NCI-H748 (cell line): ENCODE results near the gene TEX264.
A peak's percentile ranks its signal among the peaks of the same experiment; 100 is the strongest.
"Not testable (repeated sequence)": the region's sequence is repeated elsewhere in the genome, so short reads cannot be mapped to it uniquely, and the experiment has no call there.

Experiments
- DNase-seq: peaks from one replicate; lab custom pipeline; 2025; ENCODE audit not compliant: unreplicated experiment; lab: John Stamatoyannopoulos, UW

Gene TEX264

GRCh38 chr3:51670823-51671733 is at the start of gene TEX264:
Gene TEX264 (plus strand): TSS chr3:51671252. CDS start chr3:51674305, 3,053 bp downstream.
- DNase-seq: peak; percentile 89

GRCh38 chr3:51622413-51622812 is 48.6 kb upstream of the TEX264 start:
- DNase-seq: no peak

- DNase-seq: no peak
Measured at GRCh38 chr3:51622868-51623267, 48.2 kb upstream of the TEX264 start.

GRCh38 chr3:51630513-51630912 is 40.5 kb upstream of the TEX264 start:
- no peak for DNase-seq

- DNase-seq: no peak
Measured at GRCh38 chr3:51637144-51637940, 33.7 kb upstream of the TEX264 start.

GRCh38 chr3:51637941-51638471 is 33.0 kb upstream of the TEX264 start:
- peak; percentile 28 for DNase-seq

- no peak for DNase-seq
Measured at GRCh38 chr3:51642462-51642861, 28.6 kb upstream of the TEX264 start.

GRCh38 chr3:51646091-51646490 is 25.0 kb upstream of the TEX264 start:
- no peak for DNase-seq

- not testable (repeated sequence) for DNase-seq
Measured at GRCh38 chr3:51652103-51652502, 18.9 kb upstream of the TEX264 start.

- DNase-seq: not testable (repeated sequence)
Measured at GRCh38 chr3:51653409-51653808, 17.6 kb upstream of the TEX264 start.

GRCh38 chr3:51657234-51657633 is 13.8 kb upstream of the TEX264 start:
- DNase-seq: no peak

- no peak for DNase-seq
Measured at GRCh38 chr3:51659942-51660341, 11.1 kb upstream of the TEX264 start.

GRCh38 chr3:51662456-51662855 is 8.6 kb upstream of the TEX264 start:
- DNase-seq: no peak

- no peak for DNase-seq
Measured at GRCh38 chr3:51668756-51669155, 2.3 kb upstream of the TEX264 start.

- peak; percentile 73 for DNase-seq
Measured at GRCh38 chr3:51669241-51670052, 1.6 kb upstream of the TEX264 start.

- no peak for DNase-seq
Measured at GRCh38 chr3:51670053-51670822, 814 bp upstream of the TEX264 start.

- peak; percentile 74 for DNase-seq
Measured at GRCh38 chr3:51671734-51672475, 853 bp downstream of the TEX264 start.

GRCh38 chr3:51673181-51673801 is 2.2 kb downstream of the TEX264 start:
- DNase-seq: no peak
